Activated CD4-positive, alpha-beta T cell treated with anti-CD3 and anti-CD28 coated beads for 1 hour (primary cell): ENCODE data around the gene MED15.

Source experiments
- DNase-seq: peaks from one replicate; pipeline ENCODE4 v3.0.0-alpha.2; 2020

MED15 gene

GRCh38 chr22:20632518-20632917 lies 125.1 kb downstream of the MED15 start:
- no peak for DNase-seq

GRCh38 chr22:20634560-20635226 lies 127.3 kb downstream of the MED15 start:
- DNase-seq = no peak

GRCh38 chr22:20635227-20635591 lies 127.8 kb downstream of the MED15 start:
- DNase-seq = no peak

GRCh38 chr22:20636075-20636812 lies 128.8 kb downstream of the MED15 start:
- no peak for DNase-seq

- no peak for DNase-seq
Observed at GRCh38 chr22:20636945-20637344, 129.5 kb downstream of the MED15 start.
